Natural killer cell (primary cell): Measurements from ENCODE around the gene AK9. TPM values are rescaled to one million over a fixed set of nuclear protein-coding genes. Genes with fewer than 3 reads are reported as not detected.

Source experiments
- ATAC-seq, 3 donors: fragments of 150-1000 bp in 2 of 3; fragments of 200-7000 bp in 1 of 3; cut with Tn5 transposase; 1 replicate in 1 of 3; 2 replicates in 2 of 3; pipeline ENCODE4 v1.10.0; 2021; ENCODE audit warnings: mild to moderate bottlenecking in 2 of 3, moderate library complexity in 2 of 3
- DNase-seq, 2 donors: peaks; one replicate each; pipeline versions ENCODE4 v3.0.0 to v3.0.0-alpha.2; 2013 to 2021; ENCODE audit warnings: mixed read lengths in 1 of 2
- H3K27ac ChIP-seq: one replicate; pipeline ENCODE4 v1.5.1; 2013; ENCODE audit warnings: mild to moderate bottlenecking, low read length
- H3K27me3 ChIP-seq: one replicate; pipeline ENCODE4 v1.6.1; 2013; ENCODE audit warnings: low read length; ENCODE audit not compliant: control insufficient read depth, insufficient read depth
- H3K36me3 ChIP-seq: one replicate; pipeline ENCODE4 v1.6.1; 2013; ENCODE audit warnings: low read length; ENCODE audit not compliant: control insufficient read depth, insufficient read depth
- H3K4me1 ChIP-seq: one replicate; pipeline ENCODE4 v1.6.1; 2013; ENCODE audit warnings: low read length; ENCODE audit not compliant: control insufficient read depth, insufficient read depth
- H3K4me3 ChIP-seq: one replicate; pipeline ENCODE4 v1.5.1; 2013; ENCODE audit warnings: low read length
- H3K9me3 ChIP-seq: one replicate; pipeline ENCODE4 v1.6.1; 2013; ENCODE audit warnings: low read length; ENCODE audit not compliant: control insufficient read depth, insufficient read depth
- H3K27ac Mint-ChIP-seq, 2 donors: one replicate each; pipeline ENCODE4 v1.8.0; 2022; ENCODE audit warnings: mild to moderate bottlenecking in 2 of 2, mixed read lengths in 2 of 2, moderate library complexity in 1 of 2
- H3K27me3 Mint-ChIP-seq, 2 donors: one replicate each; pipeline ENCODE4 v1.8.0; 2022; ENCODE audit warnings: low read depth in 2 of 2, mixed read lengths in 2 of 2
- H3K36me3 Mint-ChIP-seq: one replicate; pipeline ENCODE4 v1.8.0; 2022; ENCODE audit warnings: mixed read lengths
- H3K4me1 Mint-ChIP-seq, 2 donors: one replicate each; pipeline ENCODE4 v1.8.0; 2022; ENCODE audit warnings: mixed read lengths in 2 of 2
- H3K4me3 Mint-ChIP-seq: one replicate; pipeline ENCODE4 v1.8.0; 2022; ENCODE audit warnings: mild to moderate bottlenecking, moderate library complexity, mixed read lengths
- H3K9me3 Mint-ChIP-seq, 2 donors: one replicate each; pipeline ENCODE4 v1.8.0; 2022; ENCODE audit warnings: mixed read lengths in 2 of 2
- CTCF ChIP-seq: fragments of 200-600 bp; IDR thresholded peaks from one replicate; pipeline ENCODE4 v1.8.0; 2022; ENCODE audit warnings: antibody characterized with exemption
- WGBS: methylation state at CpG from one replicate; pipeline ENCODE4 v1.1.7; 2013; ENCODE audit warnings: missing lambda C conversion rate; ENCODE audit not compliant: insufficient coverage; 5-methylcytosine and 5-hydroxymethylcytosine counted together
- intact Hi-C: fragments of 100-400 bp; cut with micrococcal nuclease; formaldehyde crosslinking; loops from one replicate; pipeline ENCODE4 v1.14.2; 2022
- total RNA-seq, 4 donors: library from RNA; stranded (reverse); fragments of 120-200 nt in 1 of 4; gene quantifications; one replicate each; pipeline versions ENCODE4 v1.2.3 to v1.2.4, GENCODE V29; 2013 to 2022

AK9 gene
- total RNA-seq, 3 donors from 2014 or later (not counting 1 experiment from before 2014, with no cell fraction given), result 14.0 to 19.2 (median 14.2) TPM

GRCh38 chr6:109485266-109485935 lies 205.6 kb downstream of the AK9 start:
- TF ChIP-seq CTCF, result no peak
- Histone ChIP-seq H3K27ac (no peak overlapping the region), H3K27me3 (no peaks in the 10 kb centered on the region), H3K4me3 (no peak overlapping the region), H3K36me3 (peaks cover 8% of the 10 kb centered on the region), H3K9me3 (no peaks in the 10 kb centered on the region), H3K4me1 (peaks cover 16% of the 10 kb centered on the region)
- Mint-ChIP-seq H3K4me3 (no peak overlapping the region), H3K27ac (peak overlapping the region in 1 of 2 donors; percentile 75), H3K27me3 (no peaks in the 10 kb centered on the region), H3K4me1 (peaks cover 22 to 34% of the 10 kb centered on the region in 2 donors), H3K36me3 (peaks cover 11% of the 10 kb centered on the region), H3K9me3 (no peaks in the 10 kb centered on the region)
- DNase-seq, result no peak
- intact Hi-C loops, result no loop called here
- WGBS, result 97% methylated on average over 3 of the region's 3 CpGs
- no peak for ATAC-seq

GRCh38 chr6:109484122-109484521 lies 206.9 kb downstream of the AK9 start:
- Mint-ChIP-seq H3K4me3 (peak overlapping the region; percentile 80), H3K27me3 (no peaks in the 10 kb centered on the region)
- peaks cover 13% of the 10 kb centered on the region for H3K36me3 ChIP-seq

GRCh38 chr6:109483735-109484057 lies 207.3 kb downstream of the AK9 start:
- peaks cover 17% of the 10 kb centered on the region for H3K36me3 Mint-ChIP-seq
- Histone ChIP-seq H3K9me3 (no peaks in the 10 kb centered on the region), H3K4me3 (peak overlapping the region; percentile 35), H3K27ac (peak overlapping the region; percentile 60), H3K27me3 (no peaks in the 10 kb centered on the region), H3K36me3 (peaks cover 13% of the 10 kb centered on the region), H3K4me1 (peaks cover 29% of the 10 kb centered on the region)
- no peak for DNase-seq
- peaks cover 36 to 47% of the 10 kb centered on the region in 2 donors for H3K4me1 Mint-ChIP-seq
- no peaks in the 10 kb centered on the region for H3K27me3 Mint-ChIP-seq
- WGBS, result 6% methylated on average over 2 of the region's 6 CpGs
- ATAC-seq, result peak in 1 of 3 donors; percentile 7
- H3K4me3 Mint-ChIP-seq, result peak overlapping the region; percentile 80
- intact Hi-C loops, result loop anchor here (1.0 to 2.0 kb wide), 3 partner anchors 25 to 101 kb away; partner anchors contain the start of genes CD164, PPIL6 and SMPD2
- TF ChIP-seq CTCF, result no peak
- H3K27ac Mint-ChIP-seq, result peak overlapping the region; percentile 35 to 75
- H3K9me3 Mint-ChIP-seq, result no peaks in the 10 kb centered on the region

More at GRCh38 chr6:109484122-109484521, 206.9 kb downstream of the AK9 start:
- no peak for TF ChIP-seq CTCF
- WGBS, result 79% methylated on average over 3 of the region's 3 CpGs
- no peak for ATAC-seq
- Histone ChIP-seq H3K27me3 (no peaks in the 10 kb centered on the region), H3K4me1 (peaks cover 28% of the 10 kb centered on the region), H3K4me3 (no peak overlapping the region), H3K27ac (peak overlapping the region; percentile 60), H3K9me3 (no peaks in the 10 kb centered on the region)
- H3K4me1 Mint-ChIP-seq, result peaks cover 32 to 43% of the 10 kb centered on the region in 2 donors
- H3K9me3 Mint-ChIP-seq, result no peaks in the 10 kb centered on the region
- no peak for DNase-seq
- intact Hi-C loops, result no loop called here
- peaks cover 13% of the 10 kb centered on the region for H3K36me3 Mint-ChIP-seq
- H3K27ac Mint-ChIP-seq, result peak overlapping the region; percentile 35 to 75
